HG03045 (cell line): ENCODE results near the gene ZNF277.
A peak's percentile ranks its signal among the peaks of the same experiment; 100 is the strongest.

Experiments
- ATAC-seq: cut with Tn5 transposase; IDR thresholded peaks from one replicate; pipeline ENCODE4 v1.9.1; 2021; ENCODE audit warnings: mild to moderate bottlenecking, moderate library complexity; ENCODE audit not compliant: unreplicated experiment

ZNF277 gene

GRCh38 chr7:112184455-112184854 is 22.0 kb upstream of the ZNF277 start:
- no peak for ATAC-seq

DNA sequence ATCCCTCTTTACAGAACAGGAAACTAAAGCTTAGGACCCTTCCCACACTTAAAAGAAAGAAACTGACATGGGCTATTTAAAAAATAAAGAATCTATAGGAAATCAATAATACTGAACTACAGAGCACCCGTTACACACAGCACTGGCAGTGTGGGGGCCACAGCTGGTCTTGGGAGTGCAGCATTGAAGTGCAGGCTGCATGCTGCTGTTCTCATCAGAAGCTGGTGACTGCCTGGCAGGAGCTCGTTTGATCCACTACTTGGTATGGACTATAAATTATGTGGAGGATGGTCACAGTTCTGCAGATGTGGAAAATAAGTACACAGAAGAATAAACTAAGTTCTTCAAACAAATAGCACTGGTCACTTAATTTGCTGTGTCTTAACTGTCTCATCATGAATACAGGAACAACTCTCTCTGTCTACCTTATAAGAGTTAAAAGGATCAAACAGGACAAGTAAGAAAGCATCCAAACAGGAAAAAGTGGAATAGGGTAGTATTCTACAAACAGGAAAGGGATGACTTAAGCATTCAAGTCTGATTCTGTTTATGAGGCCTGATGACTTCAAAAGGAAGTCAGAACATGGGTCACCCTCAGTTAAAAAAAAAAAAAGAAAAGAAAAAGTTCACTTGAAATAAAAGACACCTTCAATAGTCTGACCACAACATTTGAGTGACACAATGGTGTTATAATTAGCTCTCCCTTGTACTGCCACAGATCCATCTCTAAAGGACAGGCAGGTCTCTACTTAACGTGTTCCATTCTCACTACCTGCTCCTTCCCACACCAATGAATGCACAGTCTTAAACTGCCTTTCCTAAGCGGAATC is 21.3 kb upstream of the ZNF277 start:
- no peak for ATAC-seq

DNA sequence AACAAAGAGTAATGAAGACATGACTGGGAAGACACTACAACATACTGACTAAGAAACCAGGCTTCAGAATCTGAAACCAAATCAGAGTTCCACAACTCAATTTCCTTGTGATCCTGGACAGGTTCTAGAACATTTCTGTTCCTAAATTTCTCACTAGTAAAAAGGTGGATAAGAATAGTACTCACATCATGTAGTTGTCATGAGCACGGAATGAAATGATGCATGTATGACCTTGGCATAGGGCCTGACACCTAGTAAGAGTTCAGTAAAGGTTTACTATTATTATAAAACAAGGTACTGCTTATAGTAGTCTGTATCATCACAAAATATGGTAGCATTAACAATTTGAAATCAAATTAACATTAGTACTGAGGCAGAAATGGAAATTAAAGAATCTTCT is 20.2 kb upstream of the ZNF277 start:
- no peak for ATAC-seq

GRCh38 chr7:112188257-112188656 is 18.2 kb upstream of the ZNF277 start:
- no peak for ATAC-seq

DNA sequence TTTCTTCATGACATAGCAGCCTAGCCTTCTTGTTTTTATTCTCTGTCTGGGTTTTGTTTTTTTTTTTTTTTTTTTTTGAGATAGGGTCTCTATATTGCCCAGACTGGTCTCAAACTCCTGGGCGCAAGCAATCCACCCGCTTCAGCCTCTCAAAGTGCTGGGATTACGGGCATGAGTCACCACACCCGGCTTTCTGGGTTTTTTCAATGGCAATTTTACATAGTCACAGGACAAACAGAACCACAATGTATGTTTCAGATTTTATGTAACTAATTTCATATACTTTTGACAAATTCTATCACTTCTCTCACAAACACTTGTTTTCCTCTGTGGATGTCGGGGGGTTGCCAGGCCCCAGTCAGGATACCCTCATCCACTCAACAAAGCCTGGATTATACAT is 16.8 kb upstream of the ZNF277 start:
- ATAC-seq, result no peak

DNA sequence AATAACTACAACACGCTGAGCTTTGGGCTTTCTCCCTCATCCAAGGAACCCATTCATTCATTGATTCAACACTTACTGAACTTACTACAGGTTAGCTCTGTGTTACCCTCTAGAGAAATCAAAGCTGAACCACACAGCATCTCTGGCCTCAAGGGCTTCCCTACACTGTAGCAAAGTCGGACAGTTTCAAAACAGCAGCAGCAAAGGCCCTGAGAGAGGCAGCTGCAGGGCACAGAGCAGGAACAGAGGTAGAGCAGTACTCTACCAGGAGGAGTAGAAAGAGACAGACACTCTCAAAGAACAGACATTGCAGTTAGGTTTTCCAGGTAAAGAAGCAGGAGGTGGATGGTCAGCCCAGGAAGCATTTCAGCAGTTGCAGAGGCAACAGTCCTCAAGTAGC is 16.4 kb upstream of the ZNF277 start:
- ATAC-seq, result no peak

DNA sequence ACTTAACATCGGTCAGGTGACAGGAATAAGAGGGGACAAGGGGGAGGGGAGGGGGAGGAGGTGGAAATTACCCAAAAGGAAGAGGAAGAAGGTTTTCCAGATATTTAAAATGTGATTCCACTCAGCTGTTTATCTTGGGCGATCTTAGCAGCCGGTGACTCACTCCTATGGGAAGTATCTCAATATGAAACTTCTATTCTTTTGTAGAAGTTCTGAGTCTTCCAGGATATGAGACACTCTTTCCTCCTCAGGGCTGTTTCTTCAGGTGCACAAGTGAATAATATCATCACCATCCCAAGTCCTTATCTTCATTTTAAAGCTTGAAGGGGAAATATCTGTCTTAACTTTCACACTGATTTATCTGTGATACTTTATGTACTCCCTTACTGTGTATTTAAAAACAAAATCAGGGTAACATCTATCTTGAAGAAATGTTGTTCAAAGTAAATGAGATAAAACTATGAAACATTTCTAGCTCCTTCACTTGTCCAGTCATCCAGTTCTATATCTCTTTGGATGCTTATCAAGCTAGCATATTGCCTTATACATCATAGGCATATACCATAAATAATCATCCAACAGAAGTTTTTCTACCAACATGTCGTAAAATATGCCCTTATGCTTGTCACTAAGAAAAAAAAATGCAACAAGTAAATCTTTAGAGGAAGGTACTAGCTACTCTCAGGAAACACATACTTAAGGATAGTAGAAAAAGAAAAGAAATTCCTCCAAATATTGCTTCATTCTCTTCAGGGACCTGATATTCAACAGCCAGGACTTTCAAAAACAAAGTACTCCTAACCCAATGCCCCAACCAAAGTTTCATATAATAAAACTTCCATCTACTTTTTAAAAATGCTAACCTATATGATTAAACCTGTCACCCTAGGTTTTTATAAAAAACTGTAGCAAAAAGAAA is 14.0 kb upstream of the ZNF277 start:
- ATAC-seq, result no peak

- ATAC-seq, result no peak
Observed at GRCh38 chr7:112193915-112194502, 12.5 kb upstream of the ZNF277 start.

GRCh38 chr7:112195717-112196116 is 10.8 kb upstream of the ZNF277 start:
- no peak for ATAC-seq

GRCh38 chr7:112197322-112197721 is 9.2 kb upstream of the ZNF277 start:
- ATAC-seq, result no peak

GRCh38 chr7:112199035-112199655 is 7.3 kb upstream of the ZNF277 start:
- no peak for ATAC-seq

GRCh38 chr7:112199672-112200071 is 6.8 kb upstream of the ZNF277 start:
- ATAC-seq, result no peak

GRCh38 chr7:112201411-112201810 is 5.1 kb upstream of the ZNF277 start:
- no peak for ATAC-seq

- no peak for ATAC-seq
Observed at GRCh38 chr7:112201839-112202238, 4.7 kb upstream of the ZNF277 start.

DNA sequence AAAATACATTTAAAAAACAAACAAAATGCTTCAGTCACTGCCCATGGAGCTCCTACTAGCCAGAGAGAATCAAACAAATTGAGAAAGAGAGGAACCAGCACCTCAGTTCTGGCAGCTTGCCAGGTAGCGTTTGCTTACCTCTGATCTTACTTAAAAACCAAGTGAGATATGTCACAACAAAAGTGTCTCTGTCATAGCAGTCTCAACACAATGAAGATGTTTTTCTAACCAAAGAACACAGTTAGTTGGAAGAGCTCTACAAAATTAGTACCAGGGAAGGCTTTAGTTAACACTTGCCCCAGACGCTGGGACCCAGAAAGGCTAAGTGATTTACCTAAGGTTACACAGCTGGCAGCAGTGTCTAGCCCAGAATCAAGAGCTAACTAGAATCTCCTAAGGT is 3.7 kb upstream of the ZNF277 start:
- ATAC-seq, result no peak

GRCh38 chr7:112203365-112203739 is 3.1 kb upstream of the ZNF277 start:
- ATAC-seq, result no peak

DNA sequence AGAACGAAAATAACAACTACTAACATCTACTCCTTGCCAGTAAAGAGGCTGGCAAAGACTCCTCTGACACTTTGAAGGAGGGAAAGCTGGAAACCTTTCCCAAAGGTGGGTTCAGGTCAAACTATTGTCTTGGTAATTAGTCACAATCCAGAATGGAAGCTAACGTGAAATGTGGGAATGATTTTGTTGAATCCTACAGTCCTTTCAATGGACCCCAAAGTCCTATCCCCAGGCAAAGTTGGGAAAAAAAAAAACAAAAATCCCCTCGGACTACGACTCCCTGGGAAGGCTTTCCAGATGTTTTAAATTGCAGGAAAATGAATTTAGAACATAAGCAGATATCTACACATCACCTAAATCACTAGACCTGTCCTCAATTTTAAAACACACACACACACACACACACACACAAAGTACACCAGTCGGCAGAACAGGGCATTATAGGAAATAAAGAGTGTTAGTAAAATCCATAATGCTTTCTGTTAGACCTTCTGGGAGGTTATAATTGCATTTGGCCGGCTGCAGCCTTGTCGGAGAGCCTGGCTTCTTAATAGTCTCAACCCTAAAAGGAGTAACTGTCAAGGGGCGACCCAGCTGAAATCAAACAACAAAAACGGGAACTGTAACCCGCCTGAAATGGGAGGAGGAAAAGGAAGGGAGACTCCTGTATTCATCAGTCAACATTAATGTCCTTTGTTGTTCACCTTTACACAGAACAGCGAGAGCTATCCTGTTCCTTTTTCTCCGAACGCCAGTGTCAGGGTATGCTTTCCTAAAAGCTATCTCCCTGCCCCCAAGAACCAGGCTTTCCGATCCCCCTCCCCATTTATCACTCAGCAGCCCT is 1.8 kb upstream of the ZNF277 start:
- ATAC-seq, result no peak

GRCh38 chr7:112205343-112206237 is 905 bp upstream of the ZNF277 start:
- ATAC-seq, result peak; percentile 11

- ATAC-seq, result no peak
Observed at GRCh38 chr7:112206991-112207592, 597 bp downstream of the ZNF277 start.
